Kidney capillary endothelial cell (primary cell): Measurements from ENCODE around the gene C1QTNF8.

ENCODE experiments used
- DNase-seq: peaks from one replicate; pipeline ENCODE4 v3.0.0-alpha.2; 2018; ENCODE audit warnings: low spot score

The C1QTNF8 gene

GRCh38 chr16:1077877-1078578 is 18.0 kb downstream of the C1QTNF8 start:
- DNase-seq, result no peak

DNA sequence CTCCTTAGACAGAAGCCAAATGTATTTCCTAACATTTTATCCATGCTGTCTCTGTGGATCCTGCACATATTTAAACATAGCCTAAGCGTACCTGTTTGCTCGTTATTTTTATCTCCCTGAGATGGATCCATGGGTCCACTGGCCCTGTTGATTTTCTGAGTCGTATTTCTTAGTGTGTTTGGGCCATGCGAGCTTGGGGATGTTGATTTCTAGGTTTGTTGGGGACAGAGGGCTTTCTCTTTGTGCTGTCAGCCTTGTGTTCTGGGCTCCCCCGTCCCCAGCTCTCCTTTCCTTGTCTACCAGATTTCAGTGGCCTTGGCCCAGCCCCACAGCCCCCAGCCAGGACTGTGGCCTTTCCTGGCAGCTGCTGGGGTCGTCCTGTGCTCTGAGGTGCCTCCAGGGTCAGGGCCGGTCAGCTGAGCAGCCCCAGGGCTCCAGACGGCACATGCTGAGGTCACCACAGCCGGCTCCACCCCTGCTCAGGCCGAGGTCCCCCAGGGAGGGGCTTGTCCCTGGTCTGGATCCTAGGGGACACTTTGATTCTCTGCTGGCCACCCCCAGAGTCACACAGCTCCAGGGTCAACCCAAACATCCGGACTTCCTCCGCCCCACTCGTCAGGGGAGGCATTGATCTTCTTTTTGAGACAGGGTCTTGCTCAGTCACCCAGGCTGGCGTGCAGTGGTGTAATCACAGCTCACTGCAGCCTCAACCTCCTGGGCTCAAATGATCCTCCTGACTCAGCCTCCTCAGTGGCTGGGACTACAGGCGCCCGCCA is 19.1 kb downstream of the C1QTNF8 start:
- no peak for DNase-seq

DNA sequence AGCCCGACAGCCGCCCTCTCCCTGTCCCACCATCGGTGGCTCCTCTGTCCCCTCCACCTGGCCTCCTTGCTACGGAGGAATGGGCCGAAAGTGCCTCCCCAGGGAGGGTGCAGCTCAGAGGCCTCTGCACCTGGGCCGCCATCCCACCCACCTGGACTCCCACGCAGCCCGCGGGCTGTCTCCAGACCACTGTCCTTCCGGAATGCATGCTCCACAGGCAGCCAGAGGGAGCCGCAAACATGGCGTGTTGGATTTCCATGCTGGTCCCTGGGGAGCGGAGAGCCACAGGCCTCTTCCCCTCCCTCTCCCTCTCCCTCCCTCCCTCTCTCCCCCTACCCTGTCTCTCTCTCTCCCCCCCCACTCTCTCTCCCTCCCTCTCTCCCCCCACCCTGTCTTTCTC is 20.5 kb downstream of the C1QTNF8 start:
- no peak for DNase-seq

- DNase-seq, result no peak
These were observed 21.7 kb downstream of the C1QTNF8 start for GRCh38 chr16:1074379-1074649.

GRCh38 chr16:1073566-1074378 is 22.3 kb downstream of the C1QTNF8 start:
- DNase-seq, result no peak

GRCh38 chr16:1073262-1073558 is 22.8 kb downstream of the C1QTNF8 start:
- no peak for DNase-seq

- DNase-seq, result no peak
These were observed 23.4 kb downstream of the C1QTNF8 start, which contains the start of gene SSTR5 for GRCh38 chr16:1072526-1073261. Gene SSTR5, plus strand, starts transcription at chr16:1072747. Its CDS starts 6,122 bp downstream, at chr16:1078869.

GRCh38 chr16:1071561-1072225 is 24.4 kb downstream of the C1QTNF8 start:
- no peak for DNase-seq

DNA sequence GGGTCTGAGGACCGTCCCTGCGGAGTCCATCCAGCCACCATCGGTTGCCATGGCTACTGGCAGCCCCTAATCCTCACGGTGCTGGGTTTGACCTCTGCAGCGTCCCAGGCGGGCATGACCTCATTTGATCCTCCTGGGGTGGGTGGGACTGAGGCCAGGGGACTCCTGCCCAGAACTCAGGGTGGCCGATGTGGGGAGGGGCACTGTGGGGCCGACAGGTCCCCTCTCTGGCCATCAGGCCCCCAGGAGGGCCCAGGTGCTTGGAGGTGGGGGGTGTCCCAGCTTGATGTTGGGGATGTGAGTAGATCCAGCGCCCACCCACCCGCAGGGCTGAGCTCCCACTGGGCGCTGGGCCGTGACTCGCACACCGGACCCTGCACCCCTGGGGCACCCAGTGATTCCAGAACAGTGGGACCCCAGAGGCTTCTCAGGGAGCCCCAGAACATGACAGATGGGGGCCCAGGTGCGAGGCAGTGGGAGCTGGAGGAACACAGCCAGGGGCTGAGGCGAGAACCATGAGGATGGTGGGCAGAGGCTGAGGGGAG is 25.1 kb downstream of the C1QTNF8 start:
- no peak for DNase-seq

DNA sequence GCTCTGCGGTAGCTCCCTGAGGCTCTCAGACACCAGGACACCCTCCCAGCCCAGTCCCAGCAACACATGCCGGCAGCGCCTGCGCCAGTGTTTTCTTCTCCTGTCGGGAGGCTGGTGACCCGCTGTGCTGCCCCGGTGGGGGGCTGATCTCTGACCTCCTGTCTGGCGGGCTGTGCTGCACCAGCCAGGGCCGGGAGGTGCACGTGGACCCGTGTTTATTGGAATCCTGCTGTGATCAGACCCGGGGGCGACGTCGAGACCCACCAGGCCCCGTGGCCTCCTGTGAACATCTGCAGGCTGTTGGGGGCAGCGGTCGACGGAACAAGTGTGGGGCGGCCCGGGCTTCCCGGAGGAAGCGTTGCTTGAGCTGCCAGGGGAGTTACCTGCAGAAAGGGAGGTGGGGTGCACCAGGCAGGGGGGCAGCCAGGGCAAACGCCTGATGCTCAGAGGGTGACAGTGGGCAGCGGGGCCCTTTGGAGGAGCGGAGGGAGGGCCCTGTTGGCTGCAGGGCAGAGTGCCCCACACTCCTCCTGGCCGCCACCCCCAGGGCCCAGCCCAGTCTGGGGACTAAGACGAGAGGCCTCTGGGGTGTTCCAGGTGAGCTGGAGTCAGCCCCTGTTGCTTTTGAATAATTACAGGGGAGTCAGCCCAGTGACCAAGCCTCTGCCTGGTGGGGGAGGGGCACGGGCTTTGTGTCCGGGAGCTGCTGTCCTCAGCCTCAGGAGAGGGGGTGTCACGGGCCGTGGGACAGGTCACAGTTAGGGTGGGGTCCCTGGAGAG is 25.8 kb downstream of the C1QTNF8 start:
- no peak for DNase-seq

DNA sequence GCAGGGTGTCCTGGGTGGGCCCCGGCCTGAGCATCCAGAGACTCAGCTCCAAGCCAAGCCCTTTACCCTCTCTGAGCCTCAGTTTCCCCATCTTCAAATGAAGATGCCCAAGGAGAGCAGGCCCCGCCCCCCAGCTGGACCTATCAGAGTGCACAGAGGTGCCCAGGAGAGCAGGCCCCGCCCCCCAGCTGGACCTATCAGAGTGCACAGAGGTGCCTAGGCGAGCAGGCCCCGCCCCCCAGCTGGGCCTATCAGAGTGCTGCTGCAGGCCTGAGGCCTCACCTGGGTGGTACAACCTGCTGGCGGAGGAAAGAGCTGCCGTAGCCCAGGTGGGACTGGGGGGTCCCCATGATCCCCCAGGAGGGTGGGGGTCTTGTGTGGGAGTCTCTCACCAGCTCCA is 26.9 kb downstream of the C1QTNF8 start:
- no peak for DNase-seq

DNA sequence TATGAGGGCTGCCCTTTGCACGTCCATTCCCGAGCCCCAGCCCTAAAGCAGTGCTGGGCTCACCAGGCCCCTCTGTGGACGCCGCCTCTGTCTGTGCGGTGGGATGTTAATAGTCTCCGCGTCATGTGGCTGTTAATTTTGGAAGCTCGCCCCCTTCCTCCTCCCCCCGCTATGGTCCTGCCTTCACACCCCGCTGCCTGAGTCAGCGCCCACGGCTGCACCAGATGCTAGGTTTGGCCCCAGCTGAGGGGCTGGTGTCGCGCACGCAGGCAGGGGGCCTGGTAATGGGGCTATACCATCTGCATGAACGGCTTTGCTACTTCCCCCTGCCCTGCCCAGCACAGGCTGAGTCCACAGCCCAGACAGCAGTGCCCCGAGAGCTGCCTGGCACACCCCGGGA is 27.6 kb downstream of the C1QTNF8 start:
- DNase-seq, result no peak

GRCh38 chr16:1067629-1068028 is 28.4 kb downstream of the C1QTNF8 start:
- DNase-seq, result no peak

- no peak for DNase-seq
These were observed 29.4 kb downstream of the C1QTNF8 start for GRCh38 chr16:1066584-1067172.

DNA sequence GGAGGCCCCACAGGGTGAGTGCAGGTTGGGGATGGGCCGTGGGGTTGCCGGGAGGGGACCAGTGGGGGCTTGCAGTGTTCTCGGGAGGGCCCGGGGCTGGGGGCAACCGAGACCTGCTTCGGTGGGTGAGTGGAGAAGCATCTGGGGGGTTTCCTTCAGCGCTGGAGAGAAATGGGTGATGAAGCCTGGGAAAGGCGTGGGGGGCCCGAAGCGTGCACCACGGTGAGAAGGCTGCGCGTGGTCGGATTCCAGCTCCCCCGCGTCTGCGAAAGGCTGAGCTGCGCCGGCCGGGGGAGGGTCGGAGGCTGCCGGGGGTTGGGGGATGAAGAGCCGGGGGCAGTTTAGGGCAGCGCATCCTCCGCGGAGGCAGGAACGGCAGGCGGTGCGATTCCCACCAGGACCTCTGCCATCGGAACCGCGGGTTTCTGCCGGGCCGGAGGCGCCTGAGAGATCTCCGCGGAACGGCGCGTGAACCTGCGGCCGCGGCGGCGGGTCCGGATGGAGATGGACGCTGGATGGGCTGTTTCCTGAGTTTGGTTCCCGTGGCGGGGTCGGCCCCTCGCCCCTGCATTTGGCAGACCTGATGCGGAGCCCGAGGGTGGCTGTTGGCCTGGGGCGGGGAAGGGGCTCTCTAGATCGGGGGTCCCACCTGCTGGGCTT is 30.4 kb downstream of the C1QTNF8 start:
- no peak for DNase-seq

DNA sequence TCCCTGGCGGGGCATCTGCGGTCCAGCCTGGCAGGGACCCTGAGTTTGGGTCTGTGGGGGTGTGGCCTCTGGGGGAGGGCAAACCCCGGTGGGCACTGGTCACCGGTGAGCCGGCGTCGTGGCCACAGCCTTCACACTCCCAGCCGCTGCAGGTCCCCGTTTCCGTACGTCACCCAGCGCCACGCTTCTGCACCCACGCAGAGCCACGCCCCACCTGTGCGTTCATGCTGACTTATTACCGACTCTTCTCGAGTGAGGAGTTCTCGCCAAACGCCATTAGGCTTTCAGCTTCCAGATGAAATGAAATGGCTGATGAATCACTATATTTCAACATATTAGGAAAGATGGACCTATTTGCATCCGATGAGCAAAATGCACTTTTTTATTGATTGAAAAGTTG is 32.3 kb downstream of the C1QTNF8 start:
- no peak for DNase-seq

DNA sequence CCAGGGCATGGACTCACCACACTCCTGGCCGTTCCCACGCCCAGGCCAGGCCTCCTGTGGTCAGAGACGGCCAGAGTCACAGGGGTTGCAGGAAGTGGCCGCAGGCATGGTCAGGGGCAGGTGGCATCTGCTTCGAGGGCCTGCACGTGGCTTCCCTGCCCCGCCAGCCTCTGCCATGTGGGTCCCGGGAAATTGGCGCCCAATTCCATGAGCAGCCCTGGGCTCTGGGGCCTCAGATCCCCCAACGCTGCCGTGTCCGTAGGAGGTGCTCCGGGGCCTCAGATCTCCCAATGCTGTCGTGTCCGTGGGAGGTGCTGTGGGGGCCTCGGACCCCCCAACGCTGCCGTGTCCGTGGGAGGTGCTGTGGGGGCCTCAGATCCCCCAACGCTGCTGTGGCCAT is 33.1 kb downstream of the C1QTNF8 start:
- DNase-seq, result no peak

DNA sequence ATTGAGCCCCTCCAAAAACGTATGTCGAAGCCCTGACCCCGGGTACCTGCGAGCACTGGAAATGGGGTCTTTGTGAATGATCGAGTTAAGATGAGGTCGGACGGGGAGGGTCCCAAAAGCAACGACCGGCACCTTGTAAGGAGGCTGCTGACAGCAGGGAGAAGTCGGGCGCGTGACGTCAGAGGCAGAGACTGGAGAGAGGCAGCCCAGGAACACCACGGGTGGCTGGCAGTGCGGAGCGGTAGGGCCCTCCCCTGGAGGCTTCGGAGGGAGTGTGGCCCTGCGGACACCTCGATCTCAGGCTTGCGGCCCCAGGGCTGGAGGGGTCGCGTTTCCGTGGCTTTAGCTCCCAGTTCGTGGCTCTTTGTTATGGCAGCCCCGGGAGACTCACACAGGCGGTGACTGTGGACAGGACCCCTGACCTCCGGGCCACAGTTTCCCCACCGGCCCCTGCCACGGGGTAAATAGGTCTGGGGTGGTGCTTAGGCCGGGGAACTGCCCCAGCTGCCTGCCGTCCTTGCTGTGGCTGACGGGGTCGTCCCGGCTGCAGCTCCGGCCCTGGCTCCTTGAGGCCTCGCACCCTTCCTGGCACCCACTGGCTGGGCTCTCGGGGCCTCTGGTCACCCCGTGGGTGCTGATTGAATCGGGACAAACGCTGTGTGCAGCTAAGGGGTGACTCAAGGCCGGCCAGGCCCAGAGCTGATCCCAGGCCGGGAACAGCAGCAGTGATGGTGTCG is 34.1 kb downstream of the C1QTNF8 start:
- no peak for DNase-seq
